Measurements from ENCODE around the gene LRRC4.

The LRRC4 gene

DNA sequence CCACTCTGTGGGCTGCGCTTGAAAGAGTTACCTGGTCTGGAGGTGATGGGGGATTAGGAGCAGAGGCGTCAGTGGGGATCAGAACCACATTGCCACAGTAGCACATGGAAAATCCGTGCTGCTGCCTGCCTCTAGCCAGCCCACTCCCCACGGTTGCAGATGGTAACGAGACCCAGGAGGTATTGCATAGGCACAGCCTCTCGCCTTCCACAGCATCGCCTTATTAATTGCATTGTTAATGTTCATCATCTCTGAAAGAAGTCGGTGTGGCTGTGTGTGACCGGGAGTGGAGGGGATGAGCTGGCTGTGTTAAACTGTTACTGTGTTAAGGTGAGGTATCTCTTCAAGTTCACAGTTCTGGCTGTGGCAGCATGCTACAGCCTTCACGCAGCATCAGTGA is 35.2 kb upstream of the LRRC4 start:
- Histone ChIP-seq H3K9me3 (no peaks in the 10 kb centered on the region), H3K36me3 (no peaks in the 10 kb centered on the region), H3K27ac (no peak overlapping the region), H3K4me1 (ENCODE audit: control insufficient read depth in 1 of 2, insufficient read depth in 1 of 2, low read depth in 1 of 2, low read length in 1 of 2) (peaks cover 0 to 5% of the 10 kb centered on the region in 2 experiments), H3K27me3 (no peaks in the 10 kb centered on the region), H3K4me3 (ENCODE audit: low read depth in 1 of 2, low read length in 1 of 2) (no peak overlapping the region)
- TF ChIP-seq, protein P1, sequence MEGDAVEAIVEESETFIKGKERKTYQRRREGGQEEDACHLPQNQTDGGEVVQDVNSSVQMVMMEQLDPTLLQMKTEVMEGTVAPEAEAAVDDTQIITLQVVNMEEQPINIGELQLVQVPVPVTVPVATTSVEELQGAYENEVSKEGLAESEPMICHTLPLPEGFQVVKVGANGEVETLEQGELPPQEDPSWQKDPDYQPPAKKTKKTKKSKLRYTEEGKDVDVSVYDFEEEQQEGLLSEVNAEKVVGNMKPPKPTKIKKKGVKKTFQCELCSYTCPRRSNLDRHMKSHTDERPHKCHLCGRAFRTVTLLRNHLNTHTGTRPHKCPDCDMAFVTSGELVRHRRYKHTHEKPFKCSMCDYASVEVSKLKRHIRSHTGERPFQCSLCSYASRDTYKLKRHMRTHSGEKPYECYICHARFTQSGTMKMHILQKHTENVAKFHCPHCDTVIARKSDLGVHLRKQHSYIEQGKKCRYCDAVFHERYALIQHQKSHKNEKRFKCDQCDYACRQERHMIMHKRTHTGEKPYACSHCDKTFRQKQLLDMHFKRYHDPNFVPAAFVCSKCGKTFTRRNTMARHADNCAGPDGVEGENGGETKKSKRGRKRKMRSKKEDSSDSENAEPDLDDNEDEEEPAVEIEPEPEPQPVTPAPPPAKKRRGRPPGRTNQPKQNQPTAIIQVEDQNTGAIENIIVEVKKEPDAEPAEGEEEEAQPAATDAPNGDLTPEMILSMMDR (IDR thresholded peaks at IDR 0.05), result no peak

DNA sequence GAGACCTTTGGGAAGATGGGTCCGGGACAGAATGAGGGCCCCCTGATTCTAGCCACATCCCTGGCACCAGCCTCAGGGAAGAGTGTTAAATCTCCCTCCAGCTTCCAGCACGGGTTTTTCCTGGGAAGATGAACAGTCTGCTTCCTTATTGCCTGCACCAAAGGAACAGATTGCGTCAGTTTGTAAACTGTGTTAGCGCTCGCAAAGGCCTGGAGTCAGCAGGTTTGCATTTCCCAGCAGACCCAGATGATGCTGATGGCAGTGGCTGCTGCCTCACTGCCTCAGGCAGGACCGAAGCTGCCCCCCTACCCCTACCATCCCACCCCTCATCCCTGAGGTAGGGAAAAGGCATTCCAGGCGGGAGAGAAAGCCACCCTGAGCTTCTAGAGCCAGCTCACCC is 34.6 kb upstream of the LRRC4 start:
- Histone ChIP-seq H3K36me3 (no peaks in the 10 kb centered on the region), H3K4me1 (ENCODE audit: control insufficient read depth in 1 of 2, insufficient read depth in 1 of 2, low read depth in 1 of 2, low read length in 1 of 2) (peaks cover 0 to 5% of the 10 kb centered on the region in 2 experiments), H3K4me3 (ENCODE audit: low read depth in 1 of 2, low read length in 1 of 2) (no peak overlapping the region), H3K27me3 (no peaks in the 10 kb centered on the region), H3K27ac (no peak overlapping the region), H3K9me3 (no peaks in the 10 kb centered on the region)
- TF ChIP-seq, protein P1 (IDR thresholded peaks at IDR 0.05), result no peak

DNA sequence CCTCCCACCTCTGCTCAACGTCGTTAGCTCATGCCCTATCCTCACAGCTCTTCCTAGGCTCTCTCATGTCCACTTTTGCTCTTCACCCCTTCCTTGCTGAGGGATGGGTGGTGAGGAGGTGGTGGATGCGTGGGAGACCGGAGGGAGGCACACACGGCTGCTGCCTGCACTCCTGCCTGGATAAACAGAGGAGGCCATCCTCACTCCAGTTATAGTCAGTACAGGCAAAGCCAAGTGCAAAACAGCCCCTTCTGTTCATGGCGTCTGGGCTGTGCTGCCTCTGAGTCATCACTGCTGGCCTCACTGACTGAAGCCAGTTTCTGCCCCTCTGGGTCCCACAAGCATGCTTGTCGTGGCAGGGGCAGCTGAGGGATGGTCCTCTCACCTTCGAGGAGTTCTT is 31.9 kb upstream of the LRRC4 start:
- Histone ChIP-seq H3K27ac (no peak overlapping the region), H3K4me1 (ENCODE audit: control insufficient read depth in 1 of 2, insufficient read depth in 1 of 2, low read depth in 1 of 2, low read length in 1 of 2) (no peaks in the 10 kb centered on the region), H3K9me3 (no peaks in the 10 kb centered on the region), H3K27me3 (no peaks in the 10 kb centered on the region), H3K36me3 (no peaks in the 10 kb centered on the region), H3K4me3 (ENCODE audit: low read depth in 1 of 2, low read length in 1 of 2) (no peak overlapping the region)
- TF ChIP-seq, protein P1 (IDR thresholded peaks at IDR 0.05), result no peak

DNA sequence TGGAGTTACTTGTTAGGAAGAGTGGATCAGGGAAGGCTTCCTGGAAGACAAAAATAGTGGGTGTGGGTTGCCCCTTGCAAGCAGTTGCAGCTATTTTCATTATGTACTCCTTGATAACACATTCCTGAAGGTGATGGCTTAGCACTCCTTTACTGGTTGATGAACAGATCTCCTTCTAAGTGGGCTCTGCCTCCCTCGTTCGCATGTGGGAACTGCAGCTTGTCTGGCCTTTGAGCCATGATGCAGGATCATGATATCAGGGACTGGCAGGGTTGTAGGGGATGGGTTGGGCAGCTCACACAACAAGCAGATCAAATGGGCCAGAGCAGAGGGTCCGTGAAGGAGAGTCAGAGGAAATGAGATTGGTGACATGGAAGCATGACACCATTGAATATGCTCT is 28.8 kb upstream of the LRRC4 start:
- Histone ChIP-seq H3K9me3 (no peaks in the 10 kb centered on the region), H3K4me1 (ENCODE audit: control insufficient read depth in 1 of 2, insufficient read depth in 1 of 2, low read depth in 1 of 2, low read length in 1 of 2) (no peaks in the 10 kb centered on the region), H3K36me3 (no peaks in the 10 kb centered on the region), H3K27ac (no peak overlapping the region), H3K27me3 (no peaks in the 10 kb centered on the region), H3K4me3 (ENCODE audit: low read depth in 1 of 2, low read length in 1 of 2) (no peak overlapping the region)
- TF ChIP-seq, protein P1 (IDR thresholded peaks at IDR 0.05), result no peak

DNA sequence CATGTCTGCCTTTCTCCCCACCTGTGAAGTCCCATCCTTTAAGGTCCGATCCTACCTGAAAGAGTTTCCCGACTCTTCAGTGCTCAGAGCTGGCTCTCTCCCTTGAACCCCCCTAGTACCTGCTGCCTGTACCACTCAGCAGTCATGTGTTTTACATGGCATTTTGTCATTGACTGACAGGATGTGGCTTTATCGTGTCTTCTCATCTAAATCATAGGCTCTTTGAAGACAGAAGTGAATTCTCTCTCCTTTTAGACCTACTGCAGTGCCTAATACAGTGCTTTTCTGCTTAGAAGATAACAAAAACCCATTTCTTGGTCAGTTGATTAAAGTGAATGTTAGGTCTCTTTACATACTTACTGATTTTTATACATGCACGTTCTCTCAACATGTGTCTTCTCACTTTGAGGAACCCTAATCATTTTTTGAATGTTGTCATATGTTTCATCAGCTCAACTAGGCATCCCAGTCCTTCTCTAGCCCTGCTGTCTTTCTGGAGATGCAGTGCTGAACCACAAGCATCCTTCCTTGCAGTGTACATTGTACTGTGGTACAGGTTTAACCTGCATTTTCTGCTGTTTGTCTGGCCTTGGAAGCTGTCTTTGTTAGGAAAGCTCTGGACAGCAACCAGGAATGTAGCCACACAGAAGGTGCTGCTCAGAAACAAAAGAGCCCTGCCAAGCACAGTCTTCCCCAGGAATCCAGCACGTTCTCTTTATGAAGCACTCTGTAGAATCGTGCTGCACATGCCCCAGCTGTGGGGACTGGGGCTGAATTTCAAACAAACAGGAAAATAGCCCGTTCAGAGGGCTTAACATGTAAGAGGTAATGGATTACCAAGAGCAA is 28.1 kb upstream of the LRRC4 start:
- no peak overlapping the region for H3K4me3 ChIP-seq (ENCODE audit: low read depth in 1 of 2, low read length in 1 of 2)
- H3K27me3 ChIP-seq, result no peaks in the 10 kb centered on the region
- H3K36me3 ChIP-seq, result no peaks in the 10 kb centered on the region
- TF ChIP-seq, protein P1 (IDR thresholded peaks at IDR 0.05), result no peak
- H3K9me3 ChIP-seq, result no peaks in the 10 kb centered on the region
- H3K27ac ChIP-seq, result no peak overlapping the region
- no peaks in the 10 kb centered on the region for H3K4me1 ChIP-seq (ENCODE audit: control insufficient read depth in 1 of 2, insufficient read depth in 1 of 2, low read depth in 1 of 2, low read length in 1 of 2)
